Brain pericyte (primary cell): ENCODE data around the gene MKNK1.

Source experiments
- DNase-seq: peaks from one replicate; pipeline ENCODE4 v3.0.0-alpha.2; 2012; ENCODE audit warnings: low read depth, low spot score

Gene MKNK1

GRCh38 chr1:46596846-46597245 is 7.2 kb downstream of the MKNK1 start:
- no peak for DNase-seq

GRCh38 chr1:46596036-46596435 is 8.0 kb downstream of the MKNK1 start:
- DNase-seq, result no peak

GRCh38 chr1:46595127-46595526 is 8.9 kb downstream of the MKNK1 start:
- no peak for DNase-seq

- DNase-seq, result no peak
Observed at GRCh38 chr1:46594063-46594462, 10.0 kb downstream of the MKNK1 start.

- DNase-seq, result no peak
Observed at GRCh38 chr1:46592823-46593222, 11.2 kb downstream of the MKNK1 start.

GRCh38 chr1:46589529-46589928 is 14.5 kb downstream of the MKNK1 start:
- no peak for DNase-seq

- no peak for DNase-seq
Observed at GRCh38 chr1:46587069-46587468, 17.0 kb downstream of the MKNK1 start.

- DNase-seq, result no peak
Observed at GRCh38 chr1:46585312-46585938, 18.6 kb downstream of the MKNK1 start.

GRCh38 chr1:46583494-46583893 is 20.6 kb downstream of the MKNK1 start:
- DNase-seq, result no peak

GRCh38 chr1:46582972-46583371 is 21.1 kb downstream of the MKNK1 start:
- no peak for DNase-seq

- DNase-seq, result no peak
Observed at GRCh38 chr1:46581681-46582455, 22.2 kb downstream of the MKNK1 start.

GRCh38 chr1:46580140-46580903 is 23.7 kb downstream of the MKNK1 start:
- no peak for DNase-seq

GRCh38 chr1:46577671-46578070 is 26.4 kb downstream of the MKNK1 start:
- DNase-seq, result no peak

GRCh38 chr1:46576596-46576995 is 27.5 kb downstream of the MKNK1 start:
- DNase-seq, result no peak

- DNase-seq, result no peak
Observed at GRCh38 chr1:46575778-46576177, 28.3 kb downstream of the MKNK1 start.

- DNase-seq, result no peak
Observed at GRCh38 chr1:46575300-46575699, 28.8 kb downstream of the MKNK1 start.

GRCh38 chr1:46571691-46572225 is 32.3 kb downstream of the MKNK1 start:
- DNase-seq, result no peak

- no peak for DNase-seq
Observed at GRCh38 chr1:46569884-46570725, 34.0 kb downstream of the MKNK1 start.

- no peak for DNase-seq
Observed at GRCh38 chr1:46569116-46569515, 35.0 kb downstream of the MKNK1 start.

GRCh38 chr1:46568461-46568891 is 35.6 kb downstream of the MKNK1 start:
- DNase-seq, result no peak

GRCh38 chr1:46563341-46563740 is 40.7 kb downstream of the MKNK1 start:
- no peak for DNase-seq
